GM12878 (cell line): Measurements from ENCODE around the gene OR2S2. TPM values are rescaled to one million over a fixed set of nuclear protein-coding genes. Genes with fewer than 3 reads are reported as not detected.

Experiments
- ATAC-seq: fragments of 200-7000 bp; cut with Tn5 transposase; 3 replicates; pipeline ENCODE4 v1.9.1; 2020; ENCODE audit warnings: mild to moderate bottlenecking, moderate library complexity
- BruUV-seq: library from RNA; stranded (reverse); fragments of 400-500 nt; replicated peaks from 2 replicates; lab custom pipeline; 2021; lab: Mats Ljungman, UMichigan
- CTCF ChIA-PET: fragments of 300-600 bp; sonication (Branson Sonifier 250); formaldehyde crosslinking; extraction: SDS; loops from one replicate; lab custom pipeline; 2021; ENCODE audit warnings: inconsistent platforms; lab: Yijun Ruan, JAX
- POLR2A ChIA-PET: fragments of 350-600 bp; formaldehyde crosslinking; extraction: SDS; loops from one replicate; lab custom pipeline; 2021; ENCODE audit warnings: inconsistent platforms; lab: Charles Lee
- RAD21 ChIA-PET: fragments of 300-600 bp; sonication (Branson Sonifier 250); formaldehyde crosslinking; loops from one replicate; lab custom pipeline; 2023; ENCODE audit warnings: antibody characterized with exemption; ENCODE audit not compliant: unreplicated experiment; lab: Charles Lee
- SMC1A ChIA-PET: fragments of 300-600 bp; sonication (Branson Sonifier 250); formaldehyde crosslinking; loops from one replicate; lab custom pipeline; 2023; ENCODE audit not compliant: unreplicated experiment, uncharacterized antibody; lab: Charles Lee
- DNase-seq: peaks from one replicate; pipeline ENCODE4 v3.0.0-alpha.2; 2011; ENCODE audit warnings: low read depth, low spot score
- FAIRE-seq: peaks from 3 replicates; lab custom pipeline; 2011; peaks lifted over from hg19 to GRCh38; lab: Jason Lieb, UNC
- H2AFZ ChIP-seq: 2 replicates; pipeline ENCODE4 v1.6.0; 2011; ENCODE audit warnings: low read depth, low read length, control low read depth; ENCODE audit not compliant: control insufficient read depth
- H3K27ac ChIP-seq: 2 replicates; pipeline ENCODE4 v1.5.1; 2011; ENCODE audit warnings: control low read depth; ENCODE audit not compliant: control insufficient read depth, insufficient read depth
- H3K27me3 ChIP-seq, 2 experiments: replicated peaks in 1 of 2; 2 replicates each; pipeline versions ENCODE4 v1.6.0 to v1.6.1; 2011; ENCODE audit warnings: low read length in 1 of 2; ENCODE audit not compliant: control insufficient read depth in 2 of 2, insufficient read depth in 2 of 2
- H3K36me3 ChIP-seq, 2 experiments: 2 replicates each; pipeline ENCODE4 v1.5.1; 2011; ENCODE audit warnings: low read length in 1 of 2; ENCODE audit not compliant: control insufficient read depth in 2 of 2, insufficient read depth in 2 of 2
- H3K4me1 ChIP-seq: 2 replicates; pipeline ENCODE4 v1.6.1; 2011; ENCODE audit warnings: mild to moderate bottlenecking, low read length, moderate library complexity, mixed read lengths; ENCODE audit not compliant: control insufficient read depth, insufficient read depth
- H3K4me2 ChIP-seq: 2 replicates; pipeline ENCODE4 v1.6.0; 2011; ENCODE audit warnings: control low read depth; ENCODE audit not compliant: control insufficient read depth, insufficient read depth
- H3K4me3 ChIP-seq: fragments of 200-600 bp; sonication (generic); 2 replicates; pipeline ENCODE4 v1.5.1; 2016
- H3K79me2 ChIP-seq: 2 replicates; pipeline ENCODE4 v1.6.0; 2011; ENCODE audit warnings: low read length; ENCODE audit not compliant: control insufficient read depth, insufficient read depth
- H3K9ac ChIP-seq: 2 replicates; pipeline ENCODE4 v1.8.0; 2011; ENCODE audit warnings: low read length, control low read depth, mixed read lengths; ENCODE audit not compliant: control insufficient read depth, insufficient read depth
- H3K9me3 ChIP-seq: replicated peaks from 3 replicates; pipeline ENCODE4 v1.5.1; 2011; ENCODE audit warnings: mild to moderate bottlenecking, low read length; ENCODE audit not compliant: control insufficient read depth, insufficient read depth
- H4K20me1 ChIP-seq: 2 replicates; pipeline ENCODE4 v1.6.0; 2011; ENCODE audit not compliant: control insufficient read depth, insufficient read depth
- CHD4 ChIP-seq: fragments of 200-600 bp; sonication (generic); IDR thresholded peaks from 2 replicates; pipeline ENCODE4 v1.6.1; 2016; ENCODE audit warnings: mild to moderate bottlenecking
- CREB1 ChIP-seq: IDR thresholded peaks from 2 replicates; pipeline ENCODE4 v1.6.1; 2012; ENCODE audit warnings: low read depth, mild to moderate bottlenecking, inconsistent platforms
- E4F1 ChIP-seq: fragments of 450-650 bp; IDR thresholded peaks from 2 replicates; pipeline ENCODE4 v1.6.1; 2018; ENCODE audit warnings: borderline replicate concordance, mild to moderate bottlenecking; ENCODE audit not compliant: partially characterized antibody
- ESRRA ChIP-seq: IDR thresholded peaks from 2 replicates; pipeline ENCODE4 v1.6.1; 2012; ENCODE audit warnings: mild to moderate bottlenecking, low read length, improper control_type of control experiment
- JUND ChIP-seq: IDR thresholded peaks from 2 replicates; pipeline ENCODE4 v1.6.1; 2012; ENCODE audit warnings: low read depth, mild to moderate bottlenecking, low read length, improper control_type of control experiment, moderate library complexity
- MEF2B ChIP-seq: fragments of 450-650 bp; IDR thresholded peaks from 2 replicates; pipeline ENCODE4 v1.6.1; 2018; ENCODE audit warnings: mild to moderate bottlenecking, moderate library complexity; ENCODE audit not compliant: partially characterized antibody, poor library complexity, severe bottlenecking
- NFYA ChIP-seq: IDR thresholded peaks from 2 replicates; pipeline ENCODE4 v1.6.1; 2011; ENCODE audit warnings: low read depth, mild to moderate bottlenecking, low read length, improper control_type of control experiment, borderline replicate concordance
- NRF1 ChIP-seq: conservative IDR thresholded peaks from 2 replicates; pipeline ENCODE4 v1.6.1; 2011; ENCODE audit warnings: mild to moderate bottlenecking, low read depth, low read length, improper control_type of control experiment
- PAX5 ChIP-seq: IDR thresholded peaks from 2 replicates; pipeline ENCODE4 v1.6.1; 2011; ENCODE audit warnings: low read depth, low read length, borderline replicate concordance
- POLR2AphosphoS2 ChIP-seq: IDR thresholded peaks from 2 replicates; pipeline ENCODE4 v1.6.1; 2011; ENCODE audit warnings: low read depth, mild to moderate bottlenecking, low read length, improper control_type of control experiment, moderate library complexity
- RFX5 ChIP-seq: IDR thresholded peaks from 2 replicates; pipeline ENCODE4 v1.6.1; 2011; ENCODE audit warnings: low read depth, low read length, improper control_type of control experiment
- SREBF1 ChIP-seq: IDR thresholded peaks from 2 replicates; pipeline ENCODE4 v1.6.1; 2012; ENCODE audit warnings: mild to moderate bottlenecking, low read length
- TBL1XR1 ChIP-seq: IDR thresholded peaks from 2 replicates; pipeline ENCODE4 v1.6.1; 2012; ENCODE audit warnings: low read depth, low read length, improper control_type of control experiment
- ZNF207 ChIP-seq: fragments of 450-650 bp; IDR thresholded peaks from 2 replicates; pipeline ENCODE4 v1.6.1; 2014; ENCODE audit warnings: antibody characterized with exemption, mild to moderate bottlenecking, borderline replicate concordance
- WGBS: methylation state at CpG from one replicate; pipeline ENCODE4 v1.1.6; 2016; ENCODE audit warnings: low lambda C conversion rate; ENCODE audit not compliant: insufficient replicate concordance, insufficient coverage; ENCODE audit errors: missing lambda C conversion rate; 5-methylcytosine and 5-hydroxymethylcytosine counted together
- in situ Hi-C: fragments of 300-500 bp; cut with MboI; formaldehyde crosslinking; loops from 9 replicates; pipeline ENCODE4 v1.14.3; 2018; ENCODE audit warnings: mixed read lengths
- intact Hi-C: fragments of 100-400 bp; cut with micrococcal nuclease; formaldehyde crosslinking; loops from one replicate; pipeline ENCODE4 v1.14.2; 2022; ENCODE audit not compliant: unreplicated experiment
- polyA plus RNA-seq, 11 experiments: library from polyadenylated mRNA; depleted of rRNA in 4 of 11; unstranded in 6 of 11; stranded (reverse) in 5 of 11; fragments of >200 nt; fragmentation: Nextera tagmentation in 4 of 11; fragmentation: Illumina TruSeq in 1 of 11; extraction: Ambion mirVana in 4 of 11; extraction: Trizol in 1 of 11; gene quantifications; 1 replicate in 1 of 11; 2 replicates in 10 of 11; pipeline versions ENCODE4 v1.2.1 to v1.2.3, GENCODE V29; 2011 to 2016; ENCODE audit warnings: inconsistent platforms in 2 of 11, missing spikeins in 2 of 11, low read depth in 1 of 11
- total RNA-seq, 4 experiments: library from RNA; depleted of rRNA in 3 of 4; stranded (reverse); fragments of >200 nt in 3 of 4; fragmentation: Illumina TruSeq in 1 of 4; extraction: Trizol in 1 of 4; gene quantifications; 2 replicates each; pipeline versions ENCODE4 v1.2.1 to v1.2.3, GENCODE V29; 2013 to 2021
- TF ChIP-seq, protein P1 (sequence below): fragments of 450-650 bp; formaldehyde crosslinking; IDR thresholded peaks from 2 replicates; pipeline ENCODE4 v1.5.0; 2022; ENCODE audit warnings: mild to moderate bottlenecking, missing genetic modification characterization
- TF ChIP-seq, protein P2 (sequence below): fragments of 450-650 bp; conservative IDR thresholded peaks from 2 replicates; pipeline ENCODE4 v1.6.1; 2017; ENCODE audit warnings: mild to moderate bottlenecking, moderate library complexity

Gene OR2S2
- total and polyA plus RNA-seq, 10 of the 15 experiments (the other 5 are each of a cell fraction or from before 2014, with no cell fraction given) = not detected

- TF ChIP-seq, protein P1, sequence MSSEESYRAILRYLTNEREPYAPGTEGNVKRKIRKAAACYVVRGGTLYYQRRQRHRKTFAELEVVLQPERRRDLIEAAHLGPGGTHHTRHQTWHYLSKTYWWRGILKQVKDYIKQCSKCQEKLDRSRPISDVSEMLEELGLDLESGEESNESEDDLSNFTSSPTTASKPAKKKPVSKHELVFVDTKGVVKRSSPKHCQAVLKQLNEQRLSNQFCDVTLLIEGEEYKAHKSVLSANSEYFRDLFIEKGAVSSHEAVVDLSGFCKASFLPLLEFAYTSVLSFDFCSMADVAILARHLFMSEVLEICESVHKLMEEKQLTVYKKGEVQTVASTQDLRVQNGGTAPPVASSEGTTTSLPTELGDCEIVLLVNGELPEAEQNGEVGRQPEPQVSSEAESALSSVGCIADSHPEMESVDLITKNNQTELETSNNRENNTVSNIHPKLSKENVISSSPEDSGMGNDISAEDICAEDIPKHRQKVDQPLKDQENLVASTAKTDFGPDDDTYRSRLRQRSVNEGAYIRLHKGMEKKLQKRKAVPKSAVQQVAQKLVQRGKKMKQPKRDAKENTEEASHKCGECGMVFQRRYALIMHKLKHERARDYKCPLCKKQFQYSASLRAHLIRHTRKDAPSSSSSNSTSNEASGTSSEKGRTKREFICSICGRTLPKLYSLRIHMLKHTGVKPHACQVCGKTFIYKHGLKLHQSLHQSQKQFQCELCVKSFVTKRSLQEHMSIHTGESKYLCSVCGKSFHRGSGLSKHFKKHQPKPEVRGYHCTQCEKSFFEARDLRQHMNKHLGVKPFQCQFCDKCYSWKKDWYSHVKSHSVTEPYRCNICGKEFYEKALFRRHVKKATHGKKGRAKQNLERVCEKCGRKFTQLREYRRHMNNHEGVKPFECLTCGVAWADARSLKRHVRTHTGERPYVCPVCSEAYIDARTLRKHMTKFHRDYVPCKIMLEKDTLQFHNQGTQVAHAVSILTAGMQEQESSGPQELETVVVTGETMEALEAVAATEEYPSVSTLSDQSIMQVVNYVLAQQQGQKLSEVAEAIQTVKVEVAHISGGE (CRISPR knock-in tag) = no peak
- TF ChIP-seq RFX5 = no peak
- TF ChIP-seq, all 136 proteins: peak for 0
Measured at GRCh38 chr9:35990155-35990554, 32.2 kb upstream of the OR2S2 start (continued).

GRCh38 chr9:35984021-35984420, 26.1 kb upstream of the OR2S2 start:
- no peak overlapping the region for H3K27ac ChIP-seq
- ChIA-PET SMC1A (interaction anchor here (0.6 to 1.2 kb wide), 2 partner anchors 26 to 31 kb away, joined by 3 read pairs; partner anchors contain the start of gene OR2S2), POLR2A (no interaction called here), RAD21 (no interaction called here), CTCF (interaction anchor here (1.0 to 1.5 kb wide), 3 partner anchors 29 to 119 kb away, joined by 3 to 5 read pairs (median 4); no protein-coding TSS in a partner anchor)
- H3K4me2 ChIP-seq = no peak overlapping the region
- H3K4me1 ChIP-seq = no peaks in the 10 kb centered on the region
- in situ Hi-C loops = no loop called here
- H3K79me2 ChIP-seq = no peaks in the 10 kb centered on the region
- ATAC-seq (no peak), FAIRE-seq (no peak), DNase-seq (no peak)
- H3K9me3 ChIP-seq = no peaks in the 10 kb centered on the region
- no TSS peak for BruUV-seq
- H4K20me1 ChIP-seq = no peaks in the 10 kb centered on the region
- intact Hi-C loops = no loop called here
- 0% methylated on average over 1 of the region's 1 CpG for WGBS
- H3K4me3 ChIP-seq = no peak overlapping the region
- peaks cover 0 to 2% of the 10 kb centered on the region in 2 experiments; a peak in 1 of 4 replicates for H3K27me3 ChIP-seq
- no peak overlapping the region for H2AFZ ChIP-seq
- H3K9ac ChIP-seq = no peak overlapping the region
- no peaks in the 10 kb centered on the region for H3K36me3 ChIP-seq
- TF ChIP-seq SREBF1 (no peak), CHD4 (no peak), CREB1 (no peak), E4F1 (no peak), MEF2B (no peak), ESRRA (no peak), TBL1XR1 (no peak), ZNF207 (no peak), JUND (no peak), NFYA (no peak), PAX5 (no peak), NRF1 (no peak), POLR2AphosphoS2 (no peak)
- TF ChIP-seq, protein P2, sequence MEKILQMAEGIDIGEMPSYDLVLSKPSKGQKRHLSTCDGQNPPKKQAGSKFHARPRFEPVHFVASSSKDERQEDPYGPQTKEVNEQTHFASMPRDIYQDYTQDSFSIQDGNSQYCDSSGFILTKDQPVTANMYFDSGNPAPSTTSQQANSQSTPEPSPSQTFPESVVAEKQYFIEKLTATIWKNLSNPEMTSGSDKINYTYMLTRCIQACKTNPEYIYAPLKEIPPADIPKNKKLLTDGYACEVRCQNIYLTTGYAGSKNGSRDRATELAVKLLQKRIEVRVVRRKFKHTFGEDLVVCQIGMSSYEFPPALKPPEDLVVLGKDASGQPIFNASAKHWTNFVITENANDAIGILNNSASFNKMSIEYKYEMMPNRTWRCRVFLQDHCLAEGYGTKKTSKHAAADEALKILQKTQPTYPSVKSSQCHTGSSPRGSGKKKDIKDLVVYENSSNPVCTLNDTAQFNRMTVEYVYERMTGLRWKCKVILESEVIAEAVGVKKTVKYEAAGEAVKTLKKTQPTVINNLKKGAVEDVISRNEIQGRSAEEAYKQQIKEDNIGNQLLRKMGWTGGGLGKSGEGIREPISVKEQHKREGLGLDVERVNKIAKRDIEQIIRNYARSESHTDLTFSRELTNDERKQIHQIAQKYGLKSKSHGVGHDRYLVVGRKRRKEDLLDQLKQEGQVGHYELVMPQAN = no peak
